ENCODE measurements around the gene HIRA. TPM values are rescaled to one million over a fixed set of nuclear protein-coding genes. Genes with fewer than 3 reads are reported as not detected.
A peak's percentile ranks its signal among the peaks of the same experiment; 100 is the strongest.
"Not testable (repeated sequence)": the region's sequence is repeated elsewhere in the genome, so short reads cannot be mapped to it uniquely, and the experiment has no call there.

HIRA gene
- total RNA-seq, 1 donor from 2014 or later: 24.5 TPM

DNA sequence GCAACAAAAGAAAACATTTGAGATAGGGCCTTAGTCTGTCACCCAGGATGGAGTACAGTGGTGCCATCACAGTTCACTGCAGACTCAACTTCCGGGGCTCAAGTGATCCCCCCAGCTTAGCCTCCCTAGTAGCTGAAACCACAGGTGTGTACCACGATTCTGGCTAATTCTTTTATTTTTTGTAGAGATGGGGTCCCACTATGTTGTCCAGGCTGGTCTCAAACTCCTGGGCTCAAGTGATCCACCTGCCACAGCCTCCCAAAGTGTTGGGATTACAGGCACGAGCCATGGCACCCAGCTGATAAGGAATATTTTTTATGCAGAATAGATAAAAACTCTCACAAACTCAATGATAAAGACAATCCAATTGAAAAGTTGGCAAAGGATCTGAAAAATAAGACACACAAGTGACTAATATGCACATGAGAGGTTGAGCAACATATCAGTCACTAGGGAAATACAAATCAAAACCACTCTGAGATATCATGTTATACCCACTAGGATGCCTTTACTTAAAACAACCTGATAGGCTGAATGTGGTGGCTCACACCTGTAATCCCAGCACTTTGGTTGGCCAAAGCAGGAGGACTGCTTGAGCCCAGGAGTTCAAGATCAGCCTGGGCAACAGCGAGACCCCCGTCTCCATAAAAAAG lies 106.1 kb downstream of the HIRA start:
- DNase-seq: no peak

DNA sequence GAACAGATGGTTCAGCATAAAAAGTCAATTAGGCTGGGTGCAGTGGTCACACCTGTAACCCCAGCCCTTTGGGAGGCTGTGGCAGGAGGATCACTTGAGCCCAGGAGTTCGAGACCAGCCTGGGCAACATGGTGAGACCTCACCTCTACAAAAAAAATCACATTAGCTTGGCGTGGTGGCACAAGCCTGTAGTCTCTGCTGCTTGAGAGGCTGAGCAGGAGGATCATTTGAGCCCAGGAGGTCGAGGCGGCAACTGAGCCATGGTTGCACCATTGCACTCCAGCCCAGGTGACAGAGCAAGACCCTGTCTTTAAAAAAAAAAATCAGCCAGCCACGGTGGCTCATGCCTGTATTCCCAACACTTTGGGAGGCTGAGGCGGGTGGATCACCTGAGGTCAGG lies 108.1 kb downstream of the HIRA start:
- DNase-seq: not testable (repeated sequence)

DNA sequence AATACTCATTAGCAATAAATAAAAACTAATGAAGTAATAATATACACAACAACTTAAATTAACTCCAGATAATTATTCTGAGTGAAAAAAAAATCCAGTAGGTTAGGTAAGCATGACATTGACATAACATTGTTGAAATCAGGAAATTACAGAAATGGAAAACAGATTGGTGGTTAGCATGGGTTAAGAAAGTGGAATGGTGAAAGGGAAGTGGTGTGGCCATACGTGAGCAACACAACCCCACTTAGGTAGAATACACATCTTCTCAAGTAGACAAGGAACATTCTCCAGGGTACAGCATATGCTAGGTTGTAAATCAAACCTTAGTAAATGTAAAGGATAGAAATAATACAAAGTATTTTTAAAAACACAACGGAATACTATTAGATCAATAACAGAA lies 109.8 kb downstream of the HIRA start:
- DNase-seq: no peak

DNA sequence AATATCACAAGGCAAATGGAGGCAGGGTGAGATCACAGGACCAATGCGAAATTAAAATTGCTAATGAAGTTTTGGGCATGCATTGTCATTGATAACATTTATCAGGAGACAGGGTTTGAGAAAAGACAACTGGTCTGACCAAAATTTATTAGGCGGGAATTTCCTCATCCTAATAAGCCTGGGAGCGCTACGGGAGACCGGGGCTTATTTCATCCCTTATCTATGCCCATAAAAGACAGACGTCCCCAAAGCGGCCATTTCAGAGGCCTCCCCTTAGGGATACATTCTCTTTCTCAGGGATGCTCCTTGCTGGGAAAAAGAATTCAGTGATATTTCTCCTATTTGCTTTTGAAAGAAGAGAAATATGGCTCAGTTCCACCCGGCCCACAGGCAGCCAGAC lies 111.4 kb downstream of the HIRA start:
- not testable (repeated sequence) for DNase-seq

DNA sequence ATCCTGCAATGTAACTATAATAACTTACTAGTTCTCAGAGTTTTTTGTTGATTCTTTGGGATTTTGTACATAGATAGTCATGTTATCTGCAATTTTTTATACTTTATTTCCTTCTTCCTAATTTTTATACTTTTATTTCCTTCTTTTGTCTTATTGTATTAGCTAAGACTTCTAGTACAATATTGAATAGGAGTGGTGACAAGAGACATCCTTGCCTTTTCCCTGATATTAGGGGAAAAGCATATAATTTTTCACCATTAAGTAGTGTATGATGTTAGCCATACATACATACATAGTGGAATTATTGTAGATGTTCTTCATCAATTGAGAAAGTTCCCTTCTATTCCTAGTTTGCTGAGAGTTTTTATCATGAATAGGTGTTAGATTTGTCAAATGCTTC lies 112.3 kb downstream of the HIRA start:
- DNase-seq: no peak

DNA sequence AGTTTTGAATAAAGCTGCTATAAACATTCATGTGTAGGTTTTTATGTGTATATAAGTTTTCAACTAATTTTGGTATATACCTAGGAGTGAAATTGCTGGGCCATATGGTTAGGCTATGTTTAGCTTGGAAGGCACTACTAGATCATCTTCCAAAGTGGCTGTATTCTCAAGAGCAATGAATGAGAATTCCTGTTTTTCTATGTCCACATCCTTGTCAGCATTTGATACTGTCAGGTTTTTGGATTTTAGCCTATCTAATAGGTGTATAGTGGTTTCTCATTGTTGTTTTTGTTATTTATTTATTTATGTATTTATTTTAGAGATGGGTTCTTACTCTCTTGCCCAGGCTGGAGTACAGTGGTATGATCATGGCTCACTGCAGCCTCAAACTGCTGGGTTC lies 113.7 kb downstream of the HIRA start:
- DNase-seq: no peak

DNA sequence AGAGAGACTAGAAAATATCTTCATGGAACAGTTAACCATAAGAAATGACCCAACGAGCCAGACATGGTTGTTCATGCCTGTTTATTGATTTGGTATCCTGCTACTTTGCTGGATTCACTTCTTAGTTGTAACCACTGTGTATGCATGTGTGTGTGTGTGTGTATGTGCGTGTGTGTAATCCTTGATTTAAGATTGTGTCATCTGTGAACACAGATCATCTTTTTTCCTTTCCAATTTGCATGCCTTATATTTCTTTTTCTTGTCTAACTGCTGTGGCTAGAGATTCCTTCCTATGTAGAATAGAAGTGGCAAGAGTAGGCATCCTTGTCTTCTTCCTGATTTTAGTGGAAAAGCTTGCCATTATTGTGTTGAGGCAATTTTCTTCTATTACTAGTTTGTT lies 123.7 kb downstream of the HIRA start:
- no peak for DNase-seq

DNA sequence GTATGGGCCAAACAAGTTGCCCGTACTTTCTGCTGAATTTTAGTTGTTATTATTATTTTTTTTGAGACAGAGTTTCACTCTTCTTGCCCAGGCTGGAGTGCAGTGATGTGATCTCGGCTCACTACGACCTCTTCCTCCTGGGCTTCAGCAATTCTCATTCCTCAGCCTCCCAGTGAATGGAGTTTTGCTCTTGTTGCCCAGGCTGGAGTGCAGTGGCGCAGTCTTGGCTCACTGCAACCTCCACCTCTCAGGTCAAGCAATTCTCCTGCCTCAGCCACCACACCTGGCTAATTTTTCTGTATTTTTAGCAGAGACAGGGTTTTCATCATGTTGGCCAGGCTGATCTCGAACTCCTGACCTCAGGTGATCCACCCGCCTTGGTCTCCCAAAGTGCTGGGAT lies 125.0 kb downstream of the HIRA start:
- not testable (repeated sequence) for DNase-seq

DNA sequence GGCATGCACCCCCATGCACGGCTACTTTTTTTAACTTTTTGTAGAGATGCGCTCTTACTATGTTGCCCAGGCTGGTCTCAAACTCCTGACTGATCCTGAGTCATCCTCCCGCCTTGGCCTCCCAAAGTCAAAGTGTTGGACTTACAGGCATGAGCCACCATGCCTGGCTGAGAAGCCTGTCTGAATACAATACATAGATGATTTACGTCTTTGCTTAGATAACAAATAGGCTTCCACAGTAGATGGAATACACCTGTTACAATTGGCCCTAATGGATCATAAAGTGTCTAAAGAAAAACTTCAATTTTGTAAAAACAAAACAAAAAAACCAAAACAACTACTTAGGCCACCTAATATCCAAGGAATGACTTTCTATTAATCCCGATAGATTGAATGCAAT lies 127.0 kb downstream of the HIRA start:
- DNase-seq: no peak

DNA sequence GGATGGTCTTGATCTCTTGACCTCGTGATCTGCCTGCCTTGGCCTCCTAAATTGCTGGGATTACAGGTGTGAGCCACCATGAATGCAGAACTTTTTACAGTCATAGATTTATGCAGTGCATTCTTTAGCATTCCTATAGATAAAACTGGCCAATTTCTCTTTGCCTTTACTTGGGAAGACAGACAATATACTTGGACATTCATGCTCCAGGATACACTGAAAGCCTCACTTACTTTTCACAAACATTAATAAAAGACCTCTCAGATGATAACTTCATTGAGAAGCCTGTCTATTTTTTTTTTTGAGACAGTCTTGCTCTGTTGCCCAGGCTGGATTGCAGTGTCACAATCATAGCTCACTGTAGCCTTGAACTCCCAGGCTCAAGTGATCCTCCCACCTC lies 127.7 kb downstream of the HIRA start:
- DNase-seq: no peak

DNA sequence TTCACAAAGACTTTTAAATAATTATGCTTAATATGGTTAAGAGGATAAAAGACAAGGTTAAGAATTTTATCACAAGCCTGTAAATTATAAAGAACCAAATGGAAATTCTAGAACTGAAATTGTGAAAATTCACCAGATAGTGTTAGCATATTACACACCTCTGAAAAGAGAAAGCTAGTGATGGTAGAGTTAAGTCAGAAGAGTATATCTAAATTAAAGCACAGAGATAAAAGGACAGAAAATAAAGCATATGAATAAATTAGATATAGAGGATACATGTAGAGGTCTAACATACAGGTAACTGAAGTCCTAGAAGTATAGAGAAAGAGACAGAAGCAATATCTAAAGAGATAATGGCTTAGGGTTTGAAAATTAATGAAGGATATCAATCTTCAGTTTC lies 135.8 kb downstream of the HIRA start:
- DNase-seq: no peak

DNA sequence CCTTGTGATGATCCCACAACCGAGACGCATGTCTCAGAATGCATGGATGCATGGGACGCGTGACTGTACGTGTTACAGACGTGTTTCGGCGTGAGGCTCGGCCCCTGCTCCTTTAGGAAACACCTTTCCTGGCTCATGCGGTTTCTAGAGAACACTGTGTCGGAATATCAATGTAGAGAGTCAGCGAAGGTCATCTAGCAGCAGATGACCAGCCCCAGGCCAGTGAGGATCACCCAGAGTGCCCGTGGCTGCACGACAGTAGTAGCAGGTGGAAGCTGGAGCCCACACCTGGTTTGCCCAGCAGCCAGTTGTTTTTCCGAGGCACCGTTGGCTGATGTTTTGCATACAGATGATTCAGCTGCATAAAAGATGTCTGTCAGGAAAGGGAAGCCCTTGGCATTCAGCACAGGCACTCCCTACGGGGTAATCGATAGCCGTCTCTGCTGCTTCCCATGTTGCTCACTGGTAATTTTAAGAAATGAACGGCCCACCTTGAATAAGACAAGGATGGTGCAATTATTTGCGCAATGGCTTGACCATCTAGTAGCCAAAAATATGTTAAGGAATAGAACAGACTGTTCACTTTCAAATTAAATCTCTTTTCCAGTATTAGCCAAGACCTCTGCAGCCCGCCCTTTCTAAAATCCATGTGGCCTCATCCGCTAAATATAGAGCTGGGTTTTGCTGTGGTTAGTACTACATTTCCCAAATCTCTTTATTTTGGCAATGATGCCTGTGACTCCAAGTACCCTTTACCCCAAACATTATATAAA lies 138.9 kb downstream of the HIRA start:
- DNase-seq: no peak

DNA sequence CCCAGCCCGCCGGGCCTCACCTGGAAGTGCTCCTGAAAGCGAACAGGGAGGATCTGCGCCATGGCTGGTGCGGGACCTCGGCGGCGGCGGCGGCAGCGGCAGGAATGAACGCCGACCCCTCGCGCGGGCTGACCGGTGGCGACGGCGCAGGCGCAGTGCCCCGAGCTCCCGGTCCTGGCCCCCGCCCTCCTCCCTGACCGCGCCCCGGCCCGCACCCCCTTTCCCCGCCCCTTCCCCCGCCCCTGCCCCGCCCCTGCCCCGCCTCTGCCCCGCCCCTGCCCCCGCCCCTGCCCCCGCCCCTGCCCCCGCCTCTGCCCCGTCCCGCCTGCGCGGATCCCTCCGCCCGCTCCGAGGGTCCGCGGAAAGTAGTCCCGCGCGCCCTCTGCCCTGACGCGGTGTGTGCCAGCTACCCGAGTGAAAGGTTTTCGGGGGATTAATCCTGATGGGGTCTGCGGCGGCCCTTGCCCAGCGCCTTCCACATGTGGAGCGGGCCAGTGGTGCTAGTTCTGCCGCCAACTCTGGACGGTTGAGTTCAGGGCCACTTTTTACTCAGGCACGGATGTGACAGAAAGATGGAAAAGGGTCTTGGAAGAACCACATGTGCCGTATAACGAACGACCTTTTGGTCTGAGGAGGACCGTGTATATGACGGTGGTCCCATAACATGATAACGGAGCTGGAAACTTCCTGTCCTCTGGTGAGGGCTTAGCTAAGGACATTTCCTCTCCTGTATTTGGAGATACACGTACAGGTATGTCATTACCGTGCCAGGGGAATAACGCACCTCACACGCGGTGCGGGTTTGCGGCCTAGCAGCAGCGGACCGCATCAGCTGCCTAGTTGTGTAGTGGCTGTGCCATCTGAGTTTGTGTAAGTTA lies 139.7 kb downstream of the HIRA start, which contains the start of gene CLTCL1:
CLTCL1 (minus strand) TSS at position 140 of the 878 bp plus-strand sequence; CDS start at position 62, 78 bp downstream.
- DNase-seq: peak; percentile 58

DNA sequence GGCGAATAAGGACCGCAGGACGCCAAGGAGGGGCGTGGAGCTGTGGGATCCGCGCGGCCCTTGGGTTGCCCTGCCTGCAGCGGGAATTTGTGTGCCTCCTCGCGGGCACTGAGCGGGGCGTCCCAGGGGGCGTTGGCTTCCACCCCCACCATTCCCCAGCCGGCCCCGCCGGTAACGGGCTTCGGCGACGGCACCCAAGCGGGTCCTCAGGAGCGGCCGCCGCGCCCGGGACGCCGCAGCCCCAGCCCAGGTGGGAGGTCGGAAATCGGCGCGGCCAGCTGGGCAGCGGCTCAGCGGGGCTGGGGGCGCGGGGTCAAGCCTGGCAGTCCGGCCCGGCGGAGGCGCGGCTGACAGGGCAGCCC lies 140.3 kb downstream of the HIRA start:
- no peak for DNase-seq

DNA sequence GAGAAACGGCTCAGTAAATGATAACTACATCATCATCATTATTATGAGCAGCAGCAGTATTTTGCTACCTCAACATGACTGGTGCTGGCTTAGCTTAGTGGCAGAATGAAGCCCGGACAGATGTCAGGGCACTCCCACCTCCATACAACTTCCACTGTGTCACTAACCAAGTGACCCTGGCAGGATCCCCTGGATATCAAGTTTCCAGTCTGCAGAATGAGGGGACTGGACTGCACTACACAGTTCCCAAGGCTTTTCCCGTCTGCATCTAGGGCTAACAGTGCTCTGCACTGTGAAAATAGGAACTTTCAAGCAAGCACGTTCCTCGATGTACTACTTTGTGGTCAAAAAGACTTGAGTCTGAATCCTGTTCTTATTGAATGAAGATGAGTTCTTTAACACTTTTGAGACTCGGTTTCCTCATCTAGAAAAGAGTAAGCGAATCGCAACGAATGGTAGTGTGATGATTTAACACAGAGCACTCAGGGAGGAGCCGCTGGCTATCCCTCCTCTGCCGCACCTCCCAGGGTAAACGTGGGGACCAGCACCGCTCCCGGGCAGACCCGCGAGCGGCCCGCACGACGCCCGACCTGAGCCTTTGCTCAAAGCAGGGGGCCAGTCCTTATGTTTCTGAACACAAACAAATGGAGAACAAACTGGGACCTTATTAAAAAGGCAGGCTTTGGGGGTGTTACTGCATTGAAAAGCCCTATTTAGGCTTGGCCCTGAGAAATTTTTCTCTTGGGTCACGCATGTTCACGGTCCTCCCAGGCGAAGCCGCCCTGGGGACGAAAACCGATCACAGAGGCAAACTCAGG lies 140.9 kb downstream of the HIRA start:
- no peak for DNase-seq

DNA sequence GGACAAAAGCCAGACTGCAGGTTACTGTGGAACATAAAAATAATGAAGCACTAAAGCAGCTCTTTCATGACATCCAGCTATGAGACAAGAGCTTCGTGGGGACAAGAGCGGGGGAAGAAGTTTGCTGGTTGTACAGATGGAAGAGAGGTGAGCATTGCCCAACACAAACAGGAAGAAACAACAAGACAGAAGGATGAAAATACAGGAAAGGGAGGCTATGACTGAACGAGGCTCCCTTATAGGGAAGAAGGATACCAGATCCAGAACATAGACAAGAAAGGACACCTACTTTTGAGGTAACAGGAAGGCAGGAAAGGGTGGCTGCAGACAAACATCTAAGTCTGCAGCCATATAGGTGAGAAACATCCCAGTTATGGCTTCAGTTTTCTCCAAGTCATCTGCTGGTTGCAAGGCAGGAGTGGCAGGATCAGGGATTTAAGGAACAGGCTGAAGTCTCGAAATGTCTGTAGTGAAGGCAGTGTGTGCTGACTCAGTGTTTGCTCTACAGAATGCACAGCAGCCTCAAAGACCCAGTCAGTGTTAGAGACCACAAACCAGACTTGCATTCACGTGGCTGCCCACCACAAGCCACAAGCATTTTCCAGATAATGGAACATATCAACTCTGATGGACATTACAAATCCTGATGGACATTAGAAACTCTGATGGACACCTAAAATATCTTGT lies 141.9 kb downstream of the HIRA start:
- DNase-seq: no peak

DNA sequence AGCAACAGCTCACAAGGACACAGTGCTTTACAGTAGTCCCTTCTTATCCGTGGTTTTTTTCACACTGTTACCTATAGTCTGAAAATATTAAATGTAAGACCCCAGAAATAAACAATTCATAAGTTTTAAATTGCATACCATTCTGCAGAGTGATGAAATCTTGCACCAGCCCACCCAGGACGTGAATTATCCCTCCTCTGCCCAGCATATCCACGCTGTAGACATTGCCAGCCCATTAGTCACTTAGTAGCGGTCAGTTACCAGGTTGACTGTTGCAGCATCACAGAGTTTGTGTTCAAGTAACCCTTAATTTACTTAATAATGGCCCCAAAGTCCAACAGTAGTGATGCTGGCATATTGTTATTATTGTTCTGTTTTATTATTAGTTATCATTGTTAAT lies 143.6 kb downstream of the HIRA start:
- DNase-seq: no peak

DNA sequence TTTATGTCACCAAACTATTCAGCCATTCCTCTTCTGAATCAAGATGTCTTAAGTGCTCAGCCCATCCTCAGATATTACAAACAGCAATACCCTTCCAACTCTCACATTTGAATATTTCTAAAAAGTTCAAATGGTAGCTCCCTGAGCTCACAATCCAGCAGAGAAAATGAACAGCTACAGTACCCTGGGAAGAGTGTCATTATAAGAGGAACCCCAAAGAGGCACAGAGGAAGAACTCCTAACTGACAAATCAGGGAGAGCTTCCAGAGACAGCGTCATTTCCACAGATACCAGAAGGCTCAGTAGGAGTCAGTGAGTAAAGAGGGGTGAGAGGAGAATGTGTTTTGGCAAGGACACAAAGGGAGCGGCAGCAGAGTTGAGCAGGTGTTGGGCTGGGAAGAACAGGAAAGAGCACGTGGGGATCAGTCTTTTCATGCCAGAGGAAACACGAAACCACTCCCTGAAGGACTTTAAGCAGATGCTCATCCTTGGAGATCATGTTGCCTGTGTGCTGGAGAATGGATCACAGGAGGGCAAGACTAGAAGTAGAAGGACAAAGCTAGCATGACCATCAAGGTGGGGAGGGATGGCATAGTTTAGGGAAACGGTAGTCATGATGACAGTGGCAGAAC lies 144.3 kb downstream of the HIRA start:
- DNase-seq: no peak

DNA sequence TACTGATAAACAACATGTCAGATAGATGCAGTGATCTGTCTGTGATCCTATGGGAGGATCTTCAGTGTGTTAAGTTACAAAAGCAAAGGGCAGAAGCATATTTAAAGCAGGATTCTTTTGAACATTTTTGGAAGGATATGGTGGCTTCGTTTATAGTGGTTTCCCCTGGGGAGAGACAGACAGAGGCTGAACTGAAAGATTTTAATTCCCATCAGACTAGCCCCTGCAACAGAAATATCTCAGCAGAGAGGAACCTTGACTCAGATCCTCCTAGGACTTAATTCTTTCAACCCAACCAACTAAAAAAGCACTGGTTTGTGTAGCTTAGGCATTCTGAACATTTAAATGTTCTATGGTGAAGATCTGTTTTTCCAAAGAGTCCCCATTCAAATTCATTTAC lies 145.7 kb downstream of the HIRA start:
- DNase-seq: no peak
